ENCODE results near the gene POU2F2. TPM values are rescaled to one million over a fixed set of nuclear protein-coding genes. Genes with fewer than 3 reads are reported as not detected.

Gene POU2F2
- polyA plus RNA-seq, 1 experiment: 1.9 TPM

DNA sequence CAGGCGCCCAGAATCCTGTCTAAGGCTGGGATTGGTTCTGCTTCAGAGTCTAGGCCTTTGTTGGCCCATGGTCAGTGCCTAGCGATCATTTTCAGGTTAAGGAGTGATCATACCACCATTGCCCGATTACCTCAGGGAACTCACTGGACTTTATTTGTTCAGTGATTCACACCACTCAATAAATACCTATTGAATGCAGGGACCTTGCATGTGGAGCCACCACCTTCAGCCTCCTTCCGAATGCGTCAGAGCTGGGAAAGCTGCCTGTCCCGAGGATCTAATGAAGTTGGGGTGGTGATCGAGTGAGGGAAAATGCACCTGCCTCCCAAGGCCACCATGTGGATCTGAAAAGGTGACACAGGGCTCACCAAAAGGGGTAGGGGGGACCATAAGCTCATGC, 40.0 kb upstream of the POU2F2 start:
- H3K4me3 ChIP-seq (ENCODE audit: low read depth, low read length): no peak overlapping the region
- ChIA-PET CTCF (no interaction called here), POLR2A (no interaction called here)
- peaks cover 58% of the 10 kb centered on the region for H3K27me3 ChIP-seq (ENCODE audit: control insufficient read depth, insufficient read depth, low read length)
- no peaks in the 10 kb centered on the region for H3K9me3 ChIP-seq (ENCODE audit: control insufficient read depth, insufficient read depth, low read length)
- no peak overlapping the region for H3K27ac ChIP-seq (ENCODE audit: low read depth, low read length)
- TF ChIP-seq, protein P1, sequence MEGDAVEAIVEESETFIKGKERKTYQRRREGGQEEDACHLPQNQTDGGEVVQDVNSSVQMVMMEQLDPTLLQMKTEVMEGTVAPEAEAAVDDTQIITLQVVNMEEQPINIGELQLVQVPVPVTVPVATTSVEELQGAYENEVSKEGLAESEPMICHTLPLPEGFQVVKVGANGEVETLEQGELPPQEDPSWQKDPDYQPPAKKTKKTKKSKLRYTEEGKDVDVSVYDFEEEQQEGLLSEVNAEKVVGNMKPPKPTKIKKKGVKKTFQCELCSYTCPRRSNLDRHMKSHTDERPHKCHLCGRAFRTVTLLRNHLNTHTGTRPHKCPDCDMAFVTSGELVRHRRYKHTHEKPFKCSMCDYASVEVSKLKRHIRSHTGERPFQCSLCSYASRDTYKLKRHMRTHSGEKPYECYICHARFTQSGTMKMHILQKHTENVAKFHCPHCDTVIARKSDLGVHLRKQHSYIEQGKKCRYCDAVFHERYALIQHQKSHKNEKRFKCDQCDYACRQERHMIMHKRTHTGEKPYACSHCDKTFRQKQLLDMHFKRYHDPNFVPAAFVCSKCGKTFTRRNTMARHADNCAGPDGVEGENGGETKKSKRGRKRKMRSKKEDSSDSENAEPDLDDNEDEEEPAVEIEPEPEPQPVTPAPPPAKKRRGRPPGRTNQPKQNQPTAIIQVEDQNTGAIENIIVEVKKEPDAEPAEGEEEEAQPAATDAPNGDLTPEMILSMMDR (IDR thresholded peaks at IDR 0.05; ENCODE audit: low read depth, low read length): no peak
- no peak for DNase-seq (ENCODE audit: low read depth, low spot score)

GRCh38 chr19:42170715-42171114, 38.5 kb upstream of the POU2F2 start:
- Histone ChIP-seq H3K9me3 (ENCODE audit: control insufficient read depth, insufficient read depth, low read length) (no peaks in the 10 kb centered on the region), H3K27me3 (ENCODE audit: control insufficient read depth, insufficient read depth, low read length) (peaks cover 61% of the 10 kb centered on the region), H3K27ac (ENCODE audit: low read depth, low read length) (no peak overlapping the region), H3K4me3 (ENCODE audit: low read depth, low read length) (no peak overlapping the region)
- POLR2A ChIA-PET: no interaction called here
- CTCF ChIA-PET: no interaction called here
- TF ChIP-seq, protein P1 (IDR thresholded peaks at IDR 0.05; ENCODE audit: low read depth, low read length): no peak
- DNase-seq (ENCODE audit: low read depth, low spot score): no peak

- no peak overlapping the region for H3K4me3 ChIP-seq (ENCODE audit: low read depth, low read length)
- TF ChIP-seq, protein P1 (IDR thresholded peaks at IDR 0.05; ENCODE audit: low read depth, low read length): no peak
- DNase-seq (ENCODE audit: low read depth, low spot score): no peak
- H3K9me3 ChIP-seq (ENCODE audit: control insufficient read depth, insufficient read depth, low read length): no peaks in the 10 kb centered on the region
- POLR2A ChIA-PET: no interaction called here
- CTCF ChIA-PET: no interaction called here
- no peak overlapping the region for H3K27ac ChIP-seq (ENCODE audit: low read depth, low read length)
- H3K27me3 ChIP-seq (ENCODE audit: control insufficient read depth, insufficient read depth, low read length): peaks cover 59% of the 10 kb centered on the region
These were observed 37.5 kb upstream of the POU2F2 start for GRCh38 chr19:42169486-42170413.

GRCh38 chr19:42168206-42168605, 36.0 kb upstream of the POU2F2 start:
- H3K27ac ChIP-seq (ENCODE audit: low read depth, low read length): no peak overlapping the region
- H3K4me3 ChIP-seq (ENCODE audit: low read depth, low read length): no peak overlapping the region
- DNase-seq (ENCODE audit: low read depth, low spot score): no peak
- ChIA-PET POLR2A (no interaction called here), CTCF (no interaction called here)
- TF ChIP-seq, protein P1 (IDR thresholded peaks at IDR 0.05; ENCODE audit: low read depth, low read length): no peak
- peaks cover 54% of the 10 kb centered on the region for H3K27me3 ChIP-seq (ENCODE audit: control insufficient read depth, insufficient read depth, low read length)
- no peaks in the 10 kb centered on the region for H3K9me3 ChIP-seq (ENCODE audit: control insufficient read depth, insufficient read depth, low read length)

DNA sequence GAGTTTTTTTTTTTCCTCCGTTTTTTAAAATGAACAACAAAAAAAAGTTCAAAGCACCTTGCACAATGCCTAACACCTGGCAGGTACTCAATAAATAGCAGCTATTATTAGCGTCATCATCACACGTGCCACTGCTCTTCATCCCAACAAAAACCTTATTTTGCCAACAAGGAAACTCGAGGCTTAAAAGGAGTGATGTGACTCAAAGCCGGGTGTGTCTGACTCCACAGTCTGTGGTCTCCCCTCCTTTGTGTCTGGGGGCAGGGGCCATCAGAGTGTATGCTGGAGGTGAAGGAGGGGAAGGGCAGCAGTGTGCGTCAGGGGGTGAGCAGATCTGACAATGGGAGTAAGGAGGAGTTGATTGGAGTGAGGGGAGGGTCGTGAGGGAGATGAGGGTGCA, 34.1 kb upstream of the POU2F2 start:
- Histone ChIP-seq H3K27ac (ENCODE audit: low read depth, low read length) (no peak overlapping the region), H3K9me3 (ENCODE audit: control insufficient read depth, insufficient read depth, low read length) (no peaks in the 10 kb centered on the region), H3K27me3 (ENCODE audit: control insufficient read depth, insufficient read depth, low read length) (peaks cover 62% of the 10 kb centered on the region), H3K4me3 (ENCODE audit: low read depth, low read length) (no peak overlapping the region)
- ChIA-PET CTCF (no interaction called here), POLR2A (interaction anchor here (1.0 kb wide), 1 partner anchor 90 kb away, joined by 3 read pairs; the partner anchor contains the start of gene ZNF574)
- TF ChIP-seq, protein P1 (IDR thresholded peaks at IDR 0.05; ENCODE audit: low read depth, low read length): no peak
- no peak for DNase-seq (ENCODE audit: low read depth, low spot score)

Data from AG04450 (cell line).